ENCODE data around the gene MTREX. TPM values are rescaled to one million over a fixed set of nuclear protein-coding genes. Genes with fewer than 3 reads are reported as not detected.

Gene MTREX
- polyA plus RNA-seq, 2 of the 4 experiments (the other 2 are of a cell fraction): 74.8 to 99.8 TPM

DNA sequence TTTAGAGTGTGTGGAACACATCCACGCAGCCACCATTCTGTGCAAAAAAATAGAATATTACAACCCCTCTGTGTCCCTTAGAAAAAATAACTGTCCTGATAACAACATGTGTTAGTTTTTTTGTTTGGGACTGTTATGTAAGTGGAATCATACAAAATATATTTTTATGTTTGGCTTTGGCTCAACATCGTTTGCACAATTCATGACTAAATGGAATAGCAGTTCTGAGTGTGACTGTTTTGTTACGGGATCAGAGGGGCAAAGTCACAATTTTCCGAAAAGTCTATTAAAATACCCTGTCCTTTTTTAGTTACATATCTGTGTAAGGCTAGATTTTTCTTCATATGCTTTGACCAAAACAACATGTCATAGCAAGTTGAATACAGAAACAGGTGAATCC lies 12.8 kb downstream of the MTREX start:
- peak overlapping the region; percentile 6; the same call in 1 of the 3 replicates for H3K4me2 ChIP-seq
- no peak overlapping the region for H3K4me3 ChIP-seq
- ChIA-PET CTCF (no interaction called here), POLR2A (no interaction called here)
- H3K9me3 ChIP-seq: no peaks in the 10 kb centered on the region
- FAIRE-seq (no peak), ATAC-seq (no peak), DNase-seq (ENCODE audit: low read depth in 1 of 2, low spot score in 1 of 2) (no peak)
- no peak for TF ChIP-seq MYC (IDR thresholded peaks at IDR 0.05; ENCODE audit: borderline replicate concordance, low read length)
- TF ChIP-seq EP300 (IDR thresholded peaks at IDR 0.05): no peak
- no peak for TF ChIP-seq RFX5 (IDR thresholded peaks at IDR 0.05)
- TF ChIP-seq RAD21 (conservative IDR thresholded peaks at IDR 0.05 in 1 of 2, IDR thresholded peaks at IDR 0.05 in 1 of 2): no peak
- TF ChIP-seq MAFK (IDR thresholded peaks at IDR 0.05; ENCODE audit: partially characterized antibody): no peak
- 71% methylated on average over 4 of the region's 4 CpGs for WGBS (ENCODE audit: missing lambda C conversion rate)
- peaks cover 6% of the 10 kb centered on the region; the same call in 2 of the 3 replicates for H3K4me1 ChIP-seq
- H3K27ac ChIP-seq: no peak overlapping the region

DNA sequence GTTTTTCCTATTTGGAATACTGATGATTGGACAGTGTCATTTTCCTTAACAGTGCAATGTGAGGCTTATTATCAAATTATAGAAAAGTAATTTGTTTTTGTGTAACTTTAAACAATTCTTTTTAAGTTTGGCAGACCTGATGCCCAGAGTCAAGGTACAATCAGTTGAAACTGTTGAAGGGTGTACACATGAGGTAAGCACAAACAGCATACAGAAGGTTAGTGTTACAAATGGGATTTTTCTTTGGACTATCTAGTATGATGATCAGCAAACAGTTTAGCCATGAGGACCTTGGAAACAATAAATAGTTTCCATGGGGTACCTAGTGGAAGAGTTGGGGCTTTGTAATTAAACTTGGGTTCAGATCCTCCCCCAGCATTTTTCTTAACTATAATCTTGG lies 16.2 kb downstream of the MTREX start:
- Histone ChIP-seq H3K4me2 (no peak overlapping the region), H3K9me3 (no peaks in the 10 kb centered on the region), H3K27ac (no peak overlapping the region), H3K4me3 (no peak overlapping the region), H3K4me1 (peaks cover 6% of the 10 kb centered on the region; the same call in 2 of the 3 replicates)
- no peak for FAIRE-seq
- POLR2A ChIA-PET: no interaction called here
- CTCF ChIA-PET: interaction anchor here (0.7 to 1.4 kb wide), 4 partner anchors 12 to 367 kb away, joined by 3 to 6 read pairs (median 4); no protein-coding TSS in a partner anchor
- no peak for ATAC-seq
- DNase-seq (ENCODE audit: low read depth in 1 of 2, low spot score in 1 of 2): no peak
- no peak for TF ChIP-seq TFCP2L1 (CRISPR knock-in tag; IDR thresholded peaks at IDR 0.05)
- TF ChIP-seq RCOR1 (IDR thresholded peaks at IDR 0.05; ENCODE audit: low read depth, low read length): no peak
- no peak for TF ChIP-seq PHF8 (IDR thresholded peaks at IDR 0.05; ENCODE audit: borderline replicate concordance, low read depth)
- TF ChIP-seq, protein P1, sequence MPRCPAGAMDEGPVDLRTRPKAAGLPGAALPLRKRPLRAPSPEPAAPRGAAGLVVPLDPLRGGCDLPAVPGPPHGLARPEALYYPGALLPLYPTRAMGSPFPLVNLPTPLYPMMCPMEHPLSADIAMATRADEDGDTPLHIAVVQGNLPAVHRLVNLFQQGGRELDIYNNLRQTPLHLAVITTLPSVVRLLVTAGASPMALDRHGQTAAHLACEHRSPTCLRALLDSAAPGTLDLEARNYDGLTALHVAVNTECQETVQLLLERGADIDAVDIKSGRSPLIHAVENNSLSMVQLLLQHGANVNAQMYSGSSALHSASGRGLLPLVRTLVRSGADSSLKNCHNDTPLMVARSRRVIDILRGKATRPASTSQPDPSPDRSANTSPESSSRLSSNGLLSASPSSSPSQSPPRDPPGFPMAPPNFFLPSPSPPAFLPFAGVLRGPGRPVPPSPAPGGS (IDR thresholded peaks at IDR 0.05): no peak

DNA sequence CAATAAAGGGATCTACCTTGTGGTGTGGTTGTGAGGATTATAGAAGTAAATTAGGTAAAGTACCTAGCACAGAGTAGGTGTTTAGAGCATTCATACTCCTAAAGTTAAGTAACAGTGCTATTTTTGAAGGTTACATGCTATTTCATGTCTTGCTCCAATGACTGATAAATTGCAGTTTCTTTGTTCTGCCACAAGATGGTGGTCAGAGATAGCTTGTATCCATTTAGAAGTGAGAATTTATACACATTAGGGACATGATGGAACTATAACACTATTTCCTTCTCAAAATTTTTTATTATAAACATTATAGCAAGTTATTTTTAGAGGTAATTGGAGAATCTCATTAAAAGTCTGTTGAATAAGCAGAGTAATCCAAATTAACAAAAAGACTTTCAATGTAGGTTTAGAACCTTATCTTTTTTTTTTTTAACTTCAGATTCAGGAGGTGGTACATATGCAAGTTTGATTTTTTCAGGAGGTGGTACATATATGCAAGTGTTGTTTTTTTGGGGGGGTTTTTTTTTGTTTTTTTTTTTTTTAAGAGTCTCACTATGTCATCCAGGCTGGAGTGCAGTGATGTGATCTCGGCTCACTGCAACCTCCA lies 17.1 kb downstream of the MTREX start:
- FAIRE-seq: peak; percentile 97
- DNase-seq (ENCODE audit: low read depth in 1 of 2, low spot score in 1 of 2): peak; percentile 46 to 61
- no peak overlapping the region for H3K4me2 ChIP-seq
- H3K9me3 ChIP-seq: no peaks in the 10 kb centered on the region
- peaks cover 6% of the 10 kb centered on the region; the same call in 2 of the 3 replicates for H3K4me1 ChIP-seq
- H3K27ac ChIP-seq: no peak overlapping the region
- POLR2A ChIA-PET: no interaction called here
- H3K4me3 ChIP-seq: no peak overlapping the region
- CTCF ChIA-PET: interaction anchor here (0.7 to 1.4 kb wide), 6 partner anchors 11 to 367 kb away, joined by 3 to 6 read pairs (median 4); no protein-coding TSS in a partner anchor
- WGBS (ENCODE audit: missing lambda C conversion rate): 94% methylated on average over 1 of the region's 1 CpG
- peak; percentile 70 to 80 for ATAC-seq
- TF ChIP-seq, protein P2, sequence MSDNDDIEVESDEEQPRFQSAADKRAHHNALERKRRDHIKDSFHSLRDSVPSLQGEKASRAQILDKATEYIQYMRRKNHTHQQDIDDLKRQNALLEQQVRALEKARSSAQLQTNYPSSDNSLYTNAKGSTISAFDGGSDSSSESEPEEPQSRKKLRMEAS (IDR thresholded peaks at IDR 0.05): no peak
- TF ChIP-seq CHD4 (IDR thresholded peaks at IDR 0.05; ENCODE audit: borderline replicate concordance): no peak
- TF ChIP-seq CHD2 (IDR thresholded peaks at IDR 0.05; ENCODE audit: low read length, partially characterized antibody): no peak
- TF ChIP-seq ZSCAN20 (CRISPR knock-in tag; IDR thresholded peaks at IDR 0.05): no peak
- no peak for TF ChIP-seq RFX5 (IDR thresholded peaks at IDR 0.05)
- TF ChIP-seq, protein P1 (IDR thresholded peaks at IDR 0.05): no peak
- TF ChIP-seq EHMT2 (IDR thresholded peaks at IDR 0.05; ENCODE audit: low read depth): no peak
- TF ChIP-seq SREBF2 (IDR thresholded peaks at IDR 0.05): no peak
- peak; percentile 67 to 78 for TF ChIP-seq RAD21 (conservative IDR thresholded peaks at IDR 0.05 in 1 of 2, IDR thresholded peaks at IDR 0.05 in 1 of 2)
- TF ChIP-seq MAFK (IDR thresholded peaks at IDR 0.05; ENCODE audit: partially characterized antibody): no peak
- no peak for TF ChIP-seq ZNF302 (CRISPR knock-in tag; IDR thresholded peaks at IDR 0.05)
- TF ChIP-seq FOSL2 (IDR thresholded peaks at IDR 0.05): no peak
- TF ChIP-seq FOSL2 (CRISPR knock-in tag; IDR thresholded peaks at IDR 0.05): no peak
- TF ChIP-seq CBX2 (IDR thresholded peaks at IDR 0.05; ENCODE audit: borderline replicate concordance, low read depth): no peak
- no peak for TF ChIP-seq MYC (IDR thresholded peaks at IDR 0.05; ENCODE audit: borderline replicate concordance, low read length)
- peak; percentile 70 for TF ChIP-seq SMC3 (IDR thresholded peaks at IDR 0.05)
- TF ChIP-seq, protein P3, sequence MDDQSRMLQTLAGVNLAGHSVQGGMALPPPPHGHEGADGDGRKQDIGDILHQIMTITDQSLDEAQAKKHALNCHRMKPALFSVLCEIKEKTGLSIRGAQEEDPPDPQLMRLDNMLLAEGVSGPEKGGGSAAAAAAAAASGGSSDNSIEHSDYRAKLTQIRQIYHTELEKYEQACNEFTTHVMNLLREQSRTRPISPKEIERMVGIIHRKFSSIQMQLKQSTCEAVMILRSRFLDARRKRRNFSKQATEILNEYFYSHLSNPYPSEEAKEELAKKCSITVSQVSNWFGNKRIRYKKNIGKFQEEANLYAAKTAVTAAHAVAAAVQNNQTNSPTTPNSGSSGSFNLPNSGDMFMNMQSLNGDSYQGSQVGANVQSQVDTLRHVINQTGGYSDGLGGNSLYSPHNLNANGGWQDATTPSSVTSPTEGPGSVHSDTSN (IDR thresholded peaks at IDR 0.05): no peak
- no peak for TF ChIP-seq EP300 (IDR thresholded peaks at IDR 0.05)
- TF ChIP-seq POLR2A (IDR thresholded peaks at IDR 0.05; ENCODE audit: low read length): no peak
- TF ChIP-seq ESRRA (IDR thresholded peaks at IDR 0.05; ENCODE audit: borderline replicate concordance, low read length): no peak
- TF ChIP-seq HEYL (CRISPR knock-in tag; IDR thresholded peaks at IDR 0.05): no peak
- TF ChIP-seq, protein P4, sequence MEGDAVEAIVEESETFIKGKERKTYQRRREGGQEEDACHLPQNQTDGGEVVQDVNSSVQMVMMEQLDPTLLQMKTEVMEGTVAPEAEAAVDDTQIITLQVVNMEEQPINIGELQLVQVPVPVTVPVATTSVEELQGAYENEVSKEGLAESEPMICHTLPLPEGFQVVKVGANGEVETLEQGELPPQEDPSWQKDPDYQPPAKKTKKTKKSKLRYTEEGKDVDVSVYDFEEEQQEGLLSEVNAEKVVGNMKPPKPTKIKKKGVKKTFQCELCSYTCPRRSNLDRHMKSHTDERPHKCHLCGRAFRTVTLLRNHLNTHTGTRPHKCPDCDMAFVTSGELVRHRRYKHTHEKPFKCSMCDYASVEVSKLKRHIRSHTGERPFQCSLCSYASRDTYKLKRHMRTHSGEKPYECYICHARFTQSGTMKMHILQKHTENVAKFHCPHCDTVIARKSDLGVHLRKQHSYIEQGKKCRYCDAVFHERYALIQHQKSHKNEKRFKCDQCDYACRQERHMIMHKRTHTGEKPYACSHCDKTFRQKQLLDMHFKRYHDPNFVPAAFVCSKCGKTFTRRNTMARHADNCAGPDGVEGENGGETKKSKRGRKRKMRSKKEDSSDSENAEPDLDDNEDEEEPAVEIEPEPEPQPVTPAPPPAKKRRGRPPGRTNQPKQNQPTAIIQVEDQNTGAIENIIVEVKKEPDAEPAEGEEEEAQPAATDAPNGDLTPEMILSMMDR (IDR thresholded peaks at IDR 0.05): peak; percentile 82
- TF ChIP-seq, protein P5, sequence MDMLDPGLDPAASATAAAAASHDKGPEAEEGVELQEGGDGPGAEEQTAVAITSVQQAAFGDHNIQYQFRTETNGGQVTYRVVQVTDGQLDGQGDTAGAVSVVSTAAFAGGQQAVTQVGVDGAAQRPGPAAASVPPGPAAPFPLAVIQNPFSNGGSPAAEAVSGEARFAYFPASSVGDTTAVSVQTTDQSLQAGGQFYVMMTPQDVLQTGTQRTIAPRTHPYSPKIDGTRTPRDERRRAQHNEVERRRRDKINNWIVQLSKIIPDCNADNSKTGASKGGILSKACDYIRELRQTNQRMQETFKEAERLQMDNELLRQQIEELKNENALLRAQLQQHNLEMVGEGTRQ (IDR thresholded peaks at IDR 0.05): no peak
